Type B pancreatic cell (in vitro differentiated cells): ENCODE data around the gene DOK5. TPM values are rescaled to one million over a fixed set of nuclear protein-coding genes. Genes with fewer than 3 reads are reported as not detected.

Experiments used
- DNase-seq: peaks from one replicate; pipeline ENCODE4 v3.0.0; 2021; ENCODE audit warnings: mixed read lengths; ENCODE audit not compliant: unreplicated experiment; ENCODE audit errors: extremely low spot score
- H3K27ac Mint-ChIP-seq: 2 replicates; pipeline ENCODE4 v1.8.0; 2021; ENCODE audit warnings: mild to moderate bottlenecking, mixed read lengths
- H3K27me3 Mint-ChIP-seq: 2 replicates; pipeline ENCODE4 v1.8.0; 2021; ENCODE audit warnings: mixed read lengths
- H3K36me3 Mint-ChIP-seq: 2 replicates; pipeline ENCODE4 v1.8.0; 2021; ENCODE audit warnings: mixed read lengths
- H3K4me1 Mint-ChIP-seq: one replicate; pipeline ENCODE4 v1.8.0; 2021; ENCODE audit warnings: mixed read lengths; ENCODE audit not compliant: unreplicated experiment
- H3K4me3 Mint-ChIP-seq: 2 replicates; pipeline ENCODE4 v1.8.0; 2021; ENCODE audit warnings: mild to moderate bottlenecking, mixed read lengths
- H3K9me3 Mint-ChIP-seq: 2 replicates; pipeline ENCODE4 v1.8.0; 2021; ENCODE audit warnings: mixed read lengths
- CTCF ChIP-seq: fragments of 200-600 bp; sonication (generic); conservative IDR thresholded peaks from 2 replicates; pipeline ENCODE4 v1.5.0; 2021; ENCODE audit warnings: antibody characterized with exemption, mild to moderate bottlenecking
- total RNA-seq: library from RNA; stranded (reverse); gene quantifications from 2 replicates; pipeline ENCODE4 v1.2.1, GENCODE V29; 2021; ENCODE audit warnings: low replicate concordance

The DOK5 gene
- total RNA-seq, 1 donor from 2014 or later: 26.9 TPM

GRCh38 chr20:54585217-54585616 is 109.8 kb downstream of the DOK5 start:
- no peaks in the 10 kb centered on the region for H3K36me3 Mint-ChIP-seq
- H3K9me3 Mint-ChIP-seq: peaks cover 3% of the 10 kb centered on the region
- no peak overlapping the region for H3K4me3 Mint-ChIP-seq
- no peak for TF ChIP-seq CTCF
- peaks cover 3% of the 10 kb centered on the region for H3K27me3 Mint-ChIP-seq
- peaks cover 5% of the 10 kb centered on the region for H3K4me1 Mint-ChIP-seq
- no peak for DNase-seq
- H3K27ac Mint-ChIP-seq: no peak overlapping the region

DNA sequence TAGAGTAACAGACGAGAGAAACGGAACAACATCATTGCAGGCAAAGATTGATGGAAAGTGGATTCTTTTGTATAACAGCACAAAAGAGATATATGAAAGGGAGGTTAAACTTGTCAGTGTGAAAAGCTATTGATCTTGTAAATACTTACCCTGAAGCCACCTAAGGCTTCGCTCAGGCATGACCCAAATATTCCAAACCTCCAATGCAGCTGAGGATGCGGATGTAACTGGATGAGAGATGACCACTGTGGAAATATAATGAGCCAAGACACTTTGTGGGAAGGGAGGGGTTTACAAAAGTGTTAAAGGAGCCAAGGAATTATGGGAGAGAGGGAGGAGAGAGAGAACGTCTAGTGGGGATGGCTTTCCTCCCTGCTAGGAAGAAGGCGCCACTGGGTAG is 112.0 kb downstream of the DOK5 start:
- Mint-ChIP-seq H3K9me3 (no peaks in the 10 kb centered on the region), H3K4me1 (peaks cover 5% of the 10 kb centered on the region), H3K36me3 (no peaks in the 10 kb centered on the region), H3K27me3 (peaks cover 3% of the 10 kb centered on the region), H3K4me3 (no peak overlapping the region), H3K27ac (no peak overlapping the region)
- TF ChIP-seq CTCF: no peak
- DNase-seq: no peak

- Mint-ChIP-seq H3K27me3 (peaks cover 3% of the 10 kb centered on the region), H3K27ac (no peak overlapping the region), H3K9me3 (no peaks in the 10 kb centered on the region), H3K4me3 (no peak overlapping the region), H3K4me1 (peaks cover 5% of the 10 kb centered on the region), H3K36me3 (no peaks in the 10 kb centered on the region)
- TF ChIP-seq CTCF: no peak
- no peak for DNase-seq
Measured at GRCh38 chr20:54589402-54590030, 114.1 kb downstream of the DOK5 start.

- Mint-ChIP-seq H3K4me3 (no peak overlapping the region), H3K4me1 (no peaks in the 10 kb centered on the region), H3K27me3 (peaks cover 3% of the 10 kb centered on the region), H3K9me3 (no peaks in the 10 kb centered on the region), H3K36me3 (no peaks in the 10 kb centered on the region), H3K27ac (no peak overlapping the region)
- DNase-seq: no peak
- TF ChIP-seq CTCF: no peak
Measured at GRCh38 chr20:54590856-54591255, 115.5 kb downstream of the DOK5 start.

DNA sequence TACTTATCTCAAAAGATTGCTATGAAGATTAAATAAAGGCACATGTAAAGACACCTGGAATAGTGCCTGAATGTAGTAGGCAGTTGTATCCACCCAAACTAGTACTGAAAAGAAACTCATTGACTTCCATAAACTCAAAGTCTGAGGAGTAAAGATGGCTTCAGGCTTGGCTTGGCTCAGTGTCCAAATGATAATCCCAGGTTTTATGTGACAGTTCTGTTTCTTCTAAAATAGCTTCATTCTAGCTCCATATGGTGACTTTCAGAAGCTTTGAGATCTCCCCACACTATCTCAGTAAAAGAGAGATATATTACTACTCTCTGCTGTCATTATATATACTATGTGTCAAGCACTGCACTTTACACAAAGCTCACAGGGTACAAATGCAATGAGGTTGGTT is 121.3 kb downstream of the DOK5 start:
- no peak for DNase-seq
- H3K27me3 Mint-ChIP-seq: peaks cover 5% of the 10 kb centered on the region
- H3K27ac Mint-ChIP-seq: no peak overlapping the region
- no peak overlapping the region for H3K4me3 Mint-ChIP-seq
- H3K36me3 Mint-ChIP-seq: no peaks in the 10 kb centered on the region
- no peaks in the 10 kb centered on the region for H3K4me1 Mint-ChIP-seq
- H3K9me3 Mint-ChIP-seq: no peaks in the 10 kb centered on the region
- no peak for TF ChIP-seq CTCF

GRCh38 chr20:54598352-54598751 is 123.0 kb downstream of the DOK5 start:
- Mint-ChIP-seq H3K36me3 (no peaks in the 10 kb centered on the region), H3K27ac (no peak overlapping the region), H3K9me3 (no peaks in the 10 kb centered on the region), H3K4me1 (no peaks in the 10 kb centered on the region), H3K27me3 (peaks cover 5% of the 10 kb centered on the region), H3K4me3 (no peak overlapping the region)
- TF ChIP-seq CTCF: no peak
- DNase-seq: no peak
